Activated naive CD4-positive, alpha-beta T cell treated with anti-CD3 and anti-CD28 coated beads for 36 hours (primary cell): ENCODE data around the gene ENTPD5. TPM values are rescaled to one million over a fixed set of nuclear protein-coding genes. Genes with fewer than 3 reads are reported as not detected.

Experiments used
- CTCF ChIA-PET: fragments of 350-600 bp; sonication (Branson Sonifier 250); formaldehyde crosslinking; loops from one replicate; lab custom pipeline; 2021; ENCODE audit warnings: antibody characterized with exemption; lab: Charles Lee
- DNase-seq: peaks from one replicate; pipeline ENCODE4 v3.0.0-alpha.2; 2020
- H3K27ac Mint-ChIP-seq: one replicate; pipeline ENCODE4 v1.8.0; 2021; ENCODE audit warnings: mild to moderate bottlenecking, mixed read lengths
- H3K27me3 Mint-ChIP-seq: one replicate; pipeline ENCODE4 v1.8.0; 2021; ENCODE audit warnings: low read depth, mixed read lengths
- H3K36me3 Mint-ChIP-seq: one replicate; pipeline ENCODE4 v1.8.0; 2021; ENCODE audit warnings: low read depth, mixed read lengths
- H3K4me1 Mint-ChIP-seq: one replicate; pipeline ENCODE4 v1.8.0; 2021; ENCODE audit warnings: low read depth, mixed read lengths
- H3K4me3 Mint-ChIP-seq: one replicate; pipeline ENCODE4 v1.8.0; 2021; ENCODE audit warnings: mild to moderate bottlenecking, moderate library complexity, mixed read lengths
- H3K9me3 Mint-ChIP-seq: one replicate; pipeline ENCODE4 v1.8.0; 2021; ENCODE audit warnings: mixed read lengths
- intact Hi-C: fragments of 100-400 bp; cut with micrococcal nuclease; formaldehyde crosslinking; loops from one replicate; pipeline ENCODE4 v1.15.1; 2023
- total RNA-seq, 2 experiments: library from RNA; stranded (reverse); gene quantifications; one replicate each; pipeline ENCODE4 v1.2.3, GENCODE V29; 2021

The ENTPD5 gene
- total RNA-seq, 2 experiments from 2014 or later, result 7.3 to 9.6 TPM

- Mint-ChIP-seq H3K4me3 (no peak overlapping the region), H3K36me3 (peaks cover 18% of the 10 kb centered on the region), H3K27ac (peak overlapping the region; percentile 39), H3K9me3 (no peaks in the 10 kb centered on the region), H3K27me3 (no peaks in the 10 kb centered on the region), H3K4me1 (no peaks in the 10 kb centered on the region)
- CTCF ChIA-PET, result interaction anchor here (1.0 to 1.4 kb wide), 2 partner anchors 9 to 16 kb away, joined by 4 to 6 read pairs; partner anchors contain the start of genes COQ6 and FAM161B
- intact Hi-C loops, result no loop called here
- DNase-seq, result no peak
These were observed 60.5 kb downstream of the ENTPD5 start for GRCh38 chr14:73958591-73958990.

GRCh38 chr14:73955674-73956073, 63.4 kb downstream of the ENTPD5 start:
- DNase-seq, result no peak
- peaks cover 13% of the 10 kb centered on the region for H3K4me1 Mint-ChIP-seq
- no peak overlapping the region for H3K27ac Mint-ChIP-seq
- H3K27me3 Mint-ChIP-seq, result no peaks in the 10 kb centered on the region
- no peaks in the 10 kb centered on the region for H3K9me3 Mint-ChIP-seq
- intact Hi-C loops, result no loop called here
- peaks cover 14% of the 10 kb centered on the region for H3K36me3 Mint-ChIP-seq
- H3K4me3 Mint-ChIP-seq, result no peak overlapping the region
- CTCF ChIA-PET, result no interaction called here

DNA sequence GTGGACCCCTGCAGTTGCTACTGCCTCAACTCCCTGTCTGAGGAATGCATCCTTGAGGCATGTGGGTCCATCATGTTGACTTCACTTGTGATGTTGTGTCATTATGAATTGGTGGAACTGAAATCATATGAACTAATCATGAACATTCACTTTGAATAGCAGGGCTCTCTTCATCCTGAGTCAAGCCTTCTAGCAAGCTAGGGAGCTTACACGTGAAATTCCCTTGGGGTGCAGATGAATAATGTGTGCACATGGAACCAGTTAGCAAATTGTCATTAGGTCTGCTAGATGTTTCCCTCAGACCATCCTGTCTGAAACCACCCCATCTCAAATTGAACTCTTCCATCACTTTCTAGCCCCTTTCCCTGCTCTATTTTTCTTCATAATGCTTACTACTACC, 65.4 kb downstream of the ENTPD5 start:
- no peaks in the 10 kb centered on the region for H3K9me3 Mint-ChIP-seq
- H3K4me1 Mint-ChIP-seq, result peaks cover 21% of the 10 kb centered on the region
- intact Hi-C loops, result loop anchor here (5.0 kb wide), 2 partner anchors 84 to 211 kb away; no protein-coding TSS in a partner anchor
- CTCF ChIA-PET, result interaction anchor here (1.0 kb wide), 1 partner anchor 18 kb away, joined by 4 read pairs; no protein-coding TSS in a partner anchor
- DNase-seq, result no peak
- H3K4me3 Mint-ChIP-seq, result no peak overlapping the region
- peak overlapping the region; percentile 9 for H3K27ac Mint-ChIP-seq
- no peaks in the 10 kb centered on the region for H3K27me3 Mint-ChIP-seq
- H3K36me3 Mint-ChIP-seq, result peaks cover 12% of the 10 kb centered on the region

DNA sequence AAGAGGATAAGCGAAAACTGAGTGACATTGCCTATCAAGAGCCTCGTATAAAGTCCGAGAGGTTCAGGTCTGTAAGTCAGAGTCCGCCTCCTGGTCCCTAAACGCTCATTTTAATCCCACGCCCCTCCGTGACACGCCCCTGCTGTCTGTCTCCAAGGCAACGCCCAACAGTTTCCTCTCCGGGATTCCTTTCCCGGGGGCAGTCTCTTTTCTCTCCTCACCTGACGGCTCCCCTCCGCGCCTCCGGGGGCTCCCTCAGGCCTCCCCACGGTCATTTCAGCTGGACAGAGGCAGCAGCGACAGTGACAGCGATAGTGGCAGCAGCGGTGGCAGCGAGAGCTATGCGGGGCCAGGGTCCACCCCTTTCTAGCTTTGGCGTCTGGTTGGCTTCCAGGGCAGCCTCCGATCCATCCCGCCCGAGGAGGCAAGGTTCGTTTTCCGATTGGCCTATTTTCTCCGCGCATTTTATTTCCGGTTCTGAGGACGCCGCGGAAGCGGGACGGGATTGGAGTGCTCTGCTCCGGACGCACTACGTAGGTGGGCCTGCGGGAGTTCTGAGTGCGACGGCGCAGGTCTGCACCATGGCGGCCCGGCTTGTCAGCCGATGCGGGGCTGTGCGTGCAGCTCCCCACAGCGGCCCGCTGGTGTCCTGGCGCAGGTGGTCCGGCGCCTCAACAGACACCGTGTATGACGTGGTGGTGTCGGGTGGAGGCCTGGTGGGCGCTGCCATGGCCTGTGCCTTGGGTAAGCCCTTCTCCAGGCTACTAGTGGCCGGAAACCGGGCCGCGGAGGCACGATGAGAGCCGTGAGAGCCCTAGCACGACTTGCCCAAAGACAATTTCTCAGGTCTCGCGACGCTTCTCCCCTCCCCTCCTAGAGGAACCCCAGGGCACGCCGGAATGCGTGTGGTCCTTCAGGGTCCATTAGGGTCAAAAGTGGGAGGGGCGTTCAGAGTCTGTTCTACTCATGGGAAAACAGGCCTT, 69.0 kb downstream of the ENTPD5 start, which contains the start of the genes COQ6 and FAM161B:
TSS of gene COQ6 (plus strand) at position 551 of the 983 bp plus-strand sequence. CDS start at position 582, 31 bp downstream.
TSS of gene FAM161B (minus strand) at position 343 of the 983 bp plus-strand sequence. CDS start at position 275, 68 bp downstream.
- H3K4me3 Mint-ChIP-seq, result peak within 1 kb of the TSS; percentile 98
- intact Hi-C loops, result loop anchor here (1.0 to 5.0 kb wide), 12 partner anchors 64 to 892 kb away; partner anchors contain the start of genes ALDH6A1, LIN52, PNMA1 and PSEN1
- peak; percentile 95 for DNase-seq
- CTCF ChIA-PET, result interaction anchor here (0.6 to 1.0 kb wide), 4 partner anchors 9 to 128 kb away, joined by 3 to 4 read pairs (median 4); no protein-coding TSS in a partner anchor
- H3K4me1 Mint-ChIP-seq, result peaks cover 21% of the 10 kb centered on the region
- no peaks in the 10 kb centered on the region for H3K9me3 Mint-ChIP-seq
- peak within 1 kb of the TSS; percentile 90 for H3K27ac Mint-ChIP-seq
- no peaks in the 10 kb centered on the region for H3K27me3 Mint-ChIP-seq
- H3K36me3 Mint-ChIP-seq, result peaks cover 4% of the 10 kb centered on the region

DNA sequence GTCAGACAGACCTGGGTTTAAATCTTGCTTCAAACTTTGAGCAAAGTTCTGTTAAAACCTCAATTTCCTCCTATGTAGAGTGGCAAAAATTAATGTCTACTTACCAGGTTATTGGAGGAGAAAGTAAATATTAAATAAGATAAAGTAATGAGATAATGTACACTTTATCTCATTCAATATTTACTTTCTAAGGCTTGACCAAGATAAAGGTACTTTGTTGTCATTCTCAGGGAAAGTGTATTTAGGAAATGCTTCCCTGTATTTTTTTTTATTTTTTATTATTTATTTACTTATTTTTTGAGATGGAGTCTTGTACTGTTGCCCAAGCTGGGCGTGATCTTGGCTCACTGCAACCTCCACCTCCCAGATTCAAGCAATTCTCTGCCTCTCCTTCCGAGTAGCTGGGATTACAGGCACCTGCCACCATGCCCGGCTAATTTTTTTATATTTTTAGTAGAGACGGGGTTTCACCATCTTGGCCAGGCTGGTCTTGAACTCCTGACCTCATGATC, 73.9 kb downstream of the ENTPD5 start:
- H3K27ac Mint-ChIP-seq, result no peak overlapping the region

DNA sequence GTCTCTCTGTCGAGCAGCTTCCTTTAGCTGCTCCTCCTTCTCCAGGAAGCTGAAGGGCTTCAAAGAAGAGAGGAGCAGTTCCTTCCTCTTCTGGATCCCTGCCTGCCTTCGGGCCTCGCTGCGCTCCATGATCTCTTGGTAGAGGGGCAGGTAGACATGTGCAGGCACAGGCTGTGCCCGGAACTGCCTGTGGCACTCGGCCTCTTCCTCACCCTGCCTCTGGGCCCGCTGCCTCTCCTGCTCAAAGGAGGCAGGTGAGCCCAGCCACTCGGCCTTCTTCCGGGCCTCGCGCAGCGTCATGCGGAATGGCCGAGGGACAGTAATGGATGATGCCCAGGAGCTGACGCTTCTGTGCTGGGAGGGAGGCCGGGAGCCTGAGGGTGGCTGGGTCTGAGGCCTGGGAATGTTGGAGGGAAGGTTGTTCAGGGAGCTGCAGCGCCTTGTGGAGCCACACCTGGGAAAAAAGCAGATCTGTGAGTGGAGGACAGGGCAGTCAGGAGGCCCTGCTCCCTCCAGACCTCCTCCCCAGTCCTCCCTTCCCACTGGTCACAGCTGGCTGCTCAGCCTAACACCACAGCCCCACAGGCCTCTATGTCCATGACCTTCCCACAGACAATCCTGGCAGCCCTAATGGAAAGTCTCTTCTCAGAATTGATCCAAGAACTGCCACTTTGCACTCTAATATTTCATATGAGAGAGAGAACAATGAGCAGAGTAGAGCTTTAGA, 74.5 kb downstream of the ENTPD5 start:
- H3K4me1 Mint-ChIP-seq, result peaks cover under 1% of the 10 kb centered on the region
- DNase-seq, result no peak
- CTCF ChIA-PET, result no interaction called here
- intact Hi-C loops, result no loop called here
- no peaks in the 10 kb centered on the region for H3K27me3 Mint-ChIP-seq
- no peak overlapping the region for H3K4me3 Mint-ChIP-seq
- peaks cover 6% of the 10 kb centered on the region for H3K36me3 Mint-ChIP-seq
- no peaks in the 10 kb centered on the region for H3K9me3 Mint-ChIP-seq
- no peak overlapping the region for H3K27ac Mint-ChIP-seq

More for the DNA sequence above, 73.9 kb downstream of the ENTPD5 start:
- no peak for DNase-seq
- Mint-ChIP-seq H3K4me3 (no peak overlapping the region), H3K36me3 (peaks cover 6% of the 10 kb centered on the region), H3K27me3 (no peaks in the 10 kb centered on the region), H3K9me3 (no peaks in the 10 kb centered on the region), H3K4me1 (peaks cover 5% of the 10 kb centered on the region)
- CTCF ChIA-PET, result no interaction called here
- intact Hi-C loops, result no loop called here

DNA sequence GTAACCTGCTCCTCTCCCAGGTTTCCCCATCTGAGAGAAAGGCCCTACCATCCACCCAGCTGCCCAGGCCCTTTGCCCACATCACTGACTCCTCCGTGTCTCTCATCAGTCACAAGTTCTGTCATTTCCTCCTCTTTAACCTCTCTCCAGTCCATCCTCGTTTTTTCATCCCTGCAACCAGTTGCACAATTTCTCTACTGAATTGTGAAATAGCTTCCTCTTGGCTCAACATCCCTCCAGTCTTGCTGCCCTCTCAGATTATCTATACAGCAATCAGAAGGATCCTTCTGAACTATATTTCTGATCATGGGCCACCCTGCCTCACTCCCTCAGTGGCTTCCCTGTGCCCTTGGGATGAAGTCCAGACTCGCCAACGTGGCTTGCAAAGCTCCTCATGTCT, 76.0 kb downstream of the ENTPD5 start:
- H3K9me3 Mint-ChIP-seq, result no peaks in the 10 kb centered on the region
- intact Hi-C loops, result no loop called here
- no peaks in the 10 kb centered on the region for H3K27me3 Mint-ChIP-seq
- CTCF ChIA-PET, result interaction anchor here (0.6 to 1.5 kb wide), 3 partner anchors 15 to 102 kb away, joined by 3 to 6 read pairs (median 3); no protein-coding TSS in a partner anchor
- peaks cover 6% of the 10 kb centered on the region for H3K36me3 Mint-ChIP-seq
- H3K4me1 Mint-ChIP-seq, result no peaks in the 10 kb centered on the region
- no peak overlapping the region for H3K4me3 Mint-ChIP-seq
- no peak overlapping the region for H3K27ac Mint-ChIP-seq
- no peak for DNase-seq

- Mint-ChIP-seq H3K9me3 (no peaks in the 10 kb centered on the region), H3K27me3 (no peaks in the 10 kb centered on the region), H3K36me3 (peaks cover 6% of the 10 kb centered on the region), H3K4me3 (no peak overlapping the region), H3K27ac (no peak overlapping the region), H3K4me1 (no peaks in the 10 kb centered on the region)
- CTCF ChIA-PET, result interaction anchor here (0.6 to 1.5 kb wide), 4 partner anchors 16 to 124 kb away, joined by 3 to 6 read pairs (median 4); no protein-coding TSS in a partner anchor
- intact Hi-C loops, result no loop called here
- no peak for DNase-seq
These were observed 76.9 kb downstream of the ENTPD5 start for GRCh38 chr14:73942180-73942579.

DNA sequence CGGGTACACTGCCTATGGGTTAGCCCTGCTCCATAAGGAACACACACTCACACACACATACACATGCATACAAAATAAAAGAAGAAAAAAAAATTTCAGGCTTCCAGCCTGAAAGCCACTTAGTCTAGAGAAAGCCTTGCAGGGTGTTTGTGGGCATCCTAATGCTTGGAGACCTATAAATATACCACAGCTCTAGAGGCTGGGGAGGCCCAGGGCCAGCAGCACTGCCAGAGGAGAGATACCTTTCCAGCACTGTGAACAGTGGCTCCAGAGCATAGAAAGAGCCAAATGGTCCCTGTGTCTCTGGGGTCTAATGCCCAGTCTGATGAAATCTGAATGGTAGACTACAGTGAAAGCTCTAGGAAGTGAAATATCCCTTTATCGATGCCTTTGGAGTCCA, 82.1 kb downstream of the ENTPD5 start:
- CTCF ChIA-PET, result interaction anchor here (0.9 kb wide), 1 partner anchor 35 kb away, joined by 3 read pairs; no protein-coding TSS in a partner anchor
- no peak overlapping the region for H3K27ac Mint-ChIP-seq
- H3K36me3 Mint-ChIP-seq, result peaks cover 2% of the 10 kb centered on the region
- H3K4me3 Mint-ChIP-seq, result no peak overlapping the region
- H3K4me1 Mint-ChIP-seq, result no peaks in the 10 kb centered on the region
- no peaks in the 10 kb centered on the region for H3K9me3 Mint-ChIP-seq
- intact Hi-C loops, result no loop called here
- DNase-seq, result no peak
- no peaks in the 10 kb centered on the region for H3K27me3 Mint-ChIP-seq

- no peak overlapping the region for H3K27ac Mint-ChIP-seq
- CTCF ChIA-PET, result interaction anchor here (0.9 to 1.3 kb wide), 2 partner anchors 17 to 35 kb away, joined by 3 to 4 read pairs; no protein-coding TSS in a partner anchor
- no peaks in the 10 kb centered on the region for H3K27me3 Mint-ChIP-seq
- no peak overlapping the region for H3K4me3 Mint-ChIP-seq
- no peaks in the 10 kb centered on the region for H3K4me1 Mint-ChIP-seq
- peaks cover 5% of the 10 kb centered on the region for H3K36me3 Mint-ChIP-seq
- intact Hi-C loops, result no loop called here
- H3K9me3 Mint-ChIP-seq, result no peaks in the 10 kb centered on the region
- no peak for DNase-seq
These were observed 82.5 kb downstream of the ENTPD5 start for GRCh38 chr14:73936548-73936947.

GRCh38 chr14:73935666-73936065, 83.4 kb downstream of the ENTPD5 start:
- Mint-ChIP-seq H3K27ac (no peak overlapping the region), H3K27me3 (no peaks in the 10 kb centered on the region), H3K4me3 (no peak overlapping the region), H3K36me3 (peaks cover 7% of the 10 kb centered on the region), H3K4me1 (peaks cover 2% of the 10 kb centered on the region), H3K9me3 (no peaks in the 10 kb centered on the region)
- intact Hi-C loops, result no loop called here
- CTCF ChIA-PET, result interaction anchor here (0.6 to 1.3 kb wide), 3 partner anchors 18 to 156 kb away, joined by 3 to 4 read pairs (median 4); no protein-coding TSS in a partner anchor
- DNase-seq, result no peak
